H1 (cell line): Measurements from ENCODE around the gene PIP5K1B. TPM values are rescaled to one million over a fixed set of nuclear protein-coding genes. Genes with fewer than 3 reads are reported as not detected.

Experiments used
- CTCF ChIA-PET: fragments of 300-600 bp; sonication (Branson Sonifier 250); formaldehyde crosslinking; loops from one replicate; lab custom pipeline; 2021; ENCODE audit not compliant: partially characterized antibody; lab: Charles Lee
- POLR2A ChIA-PET: fragments of 300-600 bp; sonication (Branson Sonifier 250); formaldehyde crosslinking; loops from one replicate; lab custom pipeline; 2021; ENCODE audit warnings: inconsistent platforms; ENCODE audit not compliant: partially characterized antibody; lab: Charles Lee
- DNase-seq, 2 experiments: peaks; one replicate each; pipeline versions ENCODE4 v3.0.0 to v3.0.0-alpha.2; 2010 to 2022; ENCODE audit warnings: low spot score in 2 of 2, low read depth in 1 of 2, mixed read lengths in 1 of 2
- FAIRE-seq: peaks from 2 replicates; lab custom pipeline; 2011; peaks lifted over from hg19 to GRCh38; lab: Jason Lieb, UNC
- H2AFZ ChIP-seq: 2 replicates; pipeline ENCODE4 v1.8.1; 2012; ENCODE audit warnings: low read length, inconsistent platforms
- H2AK5ac ChIP-seq: 2 replicates; pipeline ENCODE4 v1.6.1; 2013; ENCODE audit warnings: low read depth, low read length
- H2BK120ac ChIP-seq: replicated peaks from 2 replicates; pipeline ENCODE3; 2013; ENCODE audit warnings: low read depth, low read length, inconsistent platforms
- H2BK12ac ChIP-seq: 2 replicates; pipeline ENCODE4 v1.6.1; 2013; ENCODE audit warnings: low read depth, low read length
- H2BK15ac ChIP-seq: 2 replicates; pipeline ENCODE4 v1.6.1; 2013; ENCODE audit warnings: low read length
- H2BK20ac ChIP-seq: 2 replicates; pipeline ENCODE4 v1.6.1; 2013; ENCODE audit warnings: low read length
- H2BK5ac ChIP-seq: 2 replicates; pipeline ENCODE4 v1.6.1; 2013; ENCODE audit warnings: low read depth, low read length
- H3K14ac ChIP-seq: 2 replicates; pipeline ENCODE4 v1.6.1; 2013; ENCODE audit warnings: inconsistent platforms; ENCODE audit not compliant: insufficient read length
- H3K18ac ChIP-seq: 2 replicates; pipeline ENCODE4 v1.6.1; 2013; ENCODE audit warnings: low read length; ENCODE audit errors: extremely low read depth
- H3K23ac ChIP-seq: 2 replicates; pipeline ENCODE4 v1.6.1; 2013; ENCODE audit warnings: inconsistent platforms; ENCODE audit not compliant: insufficient read length
- H3K23me2 ChIP-seq: 2 replicates; pipeline ENCODE4 v1.6.1; 2013; ENCODE audit warnings: low read depth, low read length
- H3K27ac ChIP-seq: 2 replicates; pipeline ENCODE4 v1.6.1; 2011; ENCODE audit warnings: low read depth, low read length, inconsistent platforms
- H3K27me3 ChIP-seq, 4 experiments: replicated peaks in 1 of 4; 1 replicate in 1 of 4; 2 replicates in 3 of 4; pipeline versions ENCODE4 v1.6.1 to v1.8.1; 2011 to 2013; ENCODE audit warnings: low read length in 3 of 4, mild to moderate bottlenecking in 3 of 4, inconsistent platforms in 2 of 4, mixed read lengths in 2 of 4, moderate library complexity in 1 of 4; ENCODE audit not compliant: control insufficient read depth in 3 of 4, insufficient read depth in 3 of 4; ENCODE audit errors: extremely low read depth in 1 of 4
- H3K36me3 ChIP-seq, 4 experiments: 2 replicates each; pipeline versions ENCODE4 v1.6.1 to v1.8.1; 2011 to 2013; ENCODE audit warnings: mild to moderate bottlenecking in 4 of 4, low read length in 3 of 4, moderate library complexity in 2 of 4, control low read depth in 1 of 4, inconsistent platforms in 1 of 4; ENCODE audit not compliant: insufficient read depth in 4 of 4, control insufficient read depth in 2 of 4
- H3K4ac ChIP-seq: replicated peaks from 2 replicates; pipeline ENCODE3; 2013; ENCODE audit warnings: low read length, low read depth, mixed read lengths, inconsistent platforms; ENCODE audit not compliant: insufficient read length
- H3K4me1 ChIP-seq, 4 experiments: replicated peaks in 1 of 4; 1 replicate in 1 of 4; 2 replicates in 3 of 4; pipeline versions ENCODE4 v1.6.1 to v1.8.1; 2011 to 2013; ENCODE audit warnings: low read length in 3 of 4, inconsistent platforms in 2 of 4, mixed read lengths in 1 of 4; ENCODE audit not compliant: insufficient read depth in 4 of 4, control insufficient read depth in 3 of 4
- H3K4me2 ChIP-seq, 2 experiments: 2 replicates each; pipeline versions ENCODE4 v1.6.1 to v1.8.1; 2011 to 2013; ENCODE audit warnings: low read depth in 2 of 2, low read length in 2 of 2, control low read depth in 1 of 2, inconsistent platforms in 1 of 2, mild to moderate bottlenecking in 1 of 2; ENCODE audit not compliant: insufficient read depth in 1 of 2
- H3K4me3 ChIP-seq, 4 experiments: fragments of 200-600, 300-600 bp in 1 of 4; sonication (generic), shearing (Covaris generic), sonication (Bioruptor Twin) in 1 of 4; 2 replicates each; pipeline versions ENCODE4 v1.5.1 to v1.8.1; 2011 to 2016; ENCODE audit warnings: low read length in 4 of 4, low read depth in 3 of 4, control low read depth in 2 of 4, inconsistent platforms in 2 of 4, mild to moderate bottlenecking in 2 of 4, mixed read lengths in 1 of 4, moderate library complexity in 1 of 4; ENCODE audit not compliant: insufficient read depth in 2 of 4; ENCODE audit errors: extremely low read depth in 1 of 4
- H3K56ac ChIP-seq: replicated peaks from 2 replicates; pipeline ENCODE3; 2013; ENCODE audit warnings: low read depth, mild to moderate bottlenecking, mixed read lengths, low read length, inconsistent platforms; ENCODE audit not compliant: insufficient read length
- H3K79me1 ChIP-seq: 2 replicates; pipeline ENCODE4 v1.6.1; 2013; ENCODE audit warnings: low read depth, low read length, control low read depth
- H3K79me2 ChIP-seq, 2 experiments: 2 replicates each; pipeline versions ENCODE4 v1.6.1 to v1.8.1; 2012 to 2013; ENCODE audit warnings: low read length in 2 of 2, mild to moderate bottlenecking in 2 of 2, inconsistent platforms in 1 of 2; ENCODE audit not compliant: insufficient read depth in 2 of 2, control insufficient read depth in 1 of 2
- H3K9ac ChIP-seq, 4 experiments: replicated peaks in 1 of 4; 1 replicate in 1 of 4; 2 replicates in 3 of 4; pipeline versions ENCODE4 v1.6.1 to v1.8.1; 2011 to 2013; ENCODE audit warnings: low read depth in 3 of 4, low read length in 3 of 4, control low read depth in 2 of 4, mild to moderate bottlenecking in 2 of 4, moderate library complexity in 2 of 4, inconsistent platforms in 1 of 4; ENCODE audit errors: extremely low read depth in 1 of 4
- H3K9me3 ChIP-seq, 2 experiments: 2 replicates each; pipeline versions ENCODE4 v1.6.1 to v1.8.1; 2012 to 2013; ENCODE audit warnings: mild to moderate bottlenecking in 2 of 2, moderate library complexity in 2 of 2, control low read depth in 1 of 2, inconsistent platforms in 1 of 2, low read depth in 1 of 2, low read length in 1 of 2, mixed read lengths in 1 of 2; ENCODE audit not compliant: insufficient read depth in 2 of 2
- H4K20me1 ChIP-seq, 2 experiments: replicated peaks in 1 of 2; 2 replicates each; pipeline versions ENCODE3 to v1.8.1; 2011 to 2013; ENCODE audit warnings: inconsistent platforms in 2 of 2, low read length in 2 of 2, mild to moderate bottlenecking in 1 of 2; ENCODE audit not compliant: insufficient read depth in 2 of 2, control insufficient read depth in 1 of 2
- H4K5ac ChIP-seq: 2 replicates; pipeline ENCODE4 v1.6.1; 2013; ENCODE audit warnings: low read length, low read depth, mixed read lengths, inconsistent platforms; ENCODE audit not compliant: insufficient read length
- H4K8ac ChIP-seq: 2 replicates; pipeline ENCODE4 v1.8.0; 2013; ENCODE audit warnings: mild to moderate bottlenecking, moderate library complexity, low read length, inconsistent platforms; ENCODE audit not compliant: insufficient read depth; ENCODE audit errors: extremely low read depth
- H4K91ac ChIP-seq: replicated peaks from 2 replicates; pipeline ENCODE3; 2013; ENCODE audit warnings: low read length, mixed read lengths, inconsistent platforms; ENCODE audit not compliant: insufficient read length
- ATF2 ChIP-seq: IDR thresholded peaks from 2 replicates; pipeline ENCODE4 v1.6.1; 2012; ENCODE audit warnings: low read length, inconsistent platforms
- CHD2 ChIP-seq: IDR thresholded peaks from 2 replicates; pipeline ENCODE4 v1.6.1; 2012; ENCODE audit warnings: low read length, improper control_type of control experiment
- KDM1A ChIP-seq: fragments of 200-600, 300-600 bp; sonication (generic); IDR thresholded peaks from 2 replicates; pipeline ENCODE4 v1.7.1; 2016; ENCODE audit warnings: mild to moderate bottlenecking, low read length, borderline replicate concordance
- MAFK ChIP-seq: IDR thresholded peaks from 2 replicates; pipeline ENCODE4 v1.6.1; 2012; ENCODE audit warnings: low read depth, mild to moderate bottlenecking, improper control_type of control experiment, low read length
- NRF1 ChIP-seq: IDR thresholded peaks from 2 replicates; pipeline ENCODE4 v1.6.1; 2011; ENCODE audit warnings: mild to moderate bottlenecking, low read depth, low read length, improper control_type of control experiment
- RNF2 ChIP-seq: fragments of 200-900, 300-1000 bp; sonication (generic); IDR thresholded peaks from 2 replicates; pipeline ENCODE4 v1.7.1; 2016; ENCODE audit warnings: borderline replicate concordance, low read depth, mild to moderate bottlenecking, antibody characterized with exemption, low read length; ENCODE audit not compliant: poor library complexity, severe bottlenecking; ENCODE audit errors: missing control alignments
- RXRA ChIP-seq: IDR thresholded peaks from 2 replicates; pipeline ENCODE4 v1.6.1; 2011; ENCODE audit warnings: low read depth, mild to moderate bottlenecking, low read length, moderate library complexity; ENCODE audit not compliant: insufficient read depth
- SUZ12 ChIP-seq: fragments of 200-600 bp; sonication (generic); IDR thresholded peaks from 2 replicates; pipeline ENCODE4 v1.6.1; 2012; ENCODE audit warnings: mild to moderate bottlenecking, inconsistent platforms, low read length, moderate library complexity, mixed read lengths
- TBP ChIP-seq: IDR thresholded peaks from 2 replicates; pipeline ENCODE4 v1.6.1; 2011; ENCODE audit warnings: low read depth, low read length, improper control_type of control experiment
- TEAD4 ChIP-seq: IDR thresholded peaks from 2 replicates; pipeline ENCODE4 v1.6.1; 2012; ENCODE audit warnings: low read depth, low read length, inconsistent platforms, mixed read lengths
- ZNF274 ChIP-seq: IDR thresholded peaks from 2 replicates; pipeline ENCODE4 v1.7.0; 2012; ENCODE audit warnings: low read length, borderline replicate concordance; ENCODE audit errors: extremely low read depth
- WGBS, 2 experiments: shearing (Covaris generic) in 1 of 2; methylation state at CpG; one replicate each; pipeline versions ENCODE4 v1.1.6 to v1.1.7; 2013 to 2015; ENCODE audit warnings: low lambda C conversion rate in 2 of 2, mixed read lengths in 2 of 2, inconsistent platforms in 1 of 2, low coverage in 1 of 2, missing lambda C conversion rate in 1 of 2; ENCODE audit not compliant: insufficient replicate concordance in 2 of 2, insufficient coverage in 1 of 2, insufficient read length in 1 of 2; ENCODE audit errors: extremely low coverage in 1 of 2, missing lambda C conversion rate in 1 of 2; 5-methylcytosine and 5-hydroxymethylcytosine counted together
- polyA plus RNA-seq, 7 experiments: library from polyadenylated mRNA; depleted of rRNA in 3 of 7; stranded (reverse) in 5 of 7; unstranded in 2 of 7; fragments of >200 nt in 5 of 7; fragments of 200-250 nt in 2 of 7; gene quantifications; 1 replicate in 5 of 7; 2 replicates in 1 of 7; 4 replicates in 1 of 7; pipeline versions ENCODE4 v1.2.1 to v1.2.3, GENCODE V29; 2011 to 2013; ENCODE audit warnings: missing spikeins in 2 of 7, mixed read lengths in 2 of 7
- total RNA-seq: library from RNA; stranded (reverse); fragmentation: NEBNext Ultra II Directional; extraction: Animal tissue kit (Norgen Biotek cat#: 25700); gene quantifications from 2 replicates; pipeline ENCODE4 v1.2.1, GENCODE V29; 2021

Gene PIP5K1B
- total and polyA plus RNA-seq, 2 of the 8 experiments (the other 6 are each of a cell fraction or from before 2014, with no cell fraction given) = 4.7 to 7.7 TPM

- POLR2A ChIA-PET = no interaction called here
- DNase-seq = no peak
- no peak for TF ChIP-seq TBP
- TF ChIP-seq RXRA = no peak
- TF ChIP-seq ZNF274 = no peak
- TF ChIP-seq NRF1 = no peak
- TF ChIP-seq CHD2 = no peak
- no peak for TF ChIP-seq MAFK
- TF ChIP-seq KDM1A = no peak
- TF ChIP-seq RNF2 = no peak
- TF ChIP-seq SUZ12 = no peak
- no peak for TF ChIP-seq TEAD4
- no peak for TF ChIP-seq ATF2
Observed at GRCh38 chr9:68714416-68715180, 9.6 kb downstream of the PIP5K1B start.

More at GRCh38 chr9:68714416-68715180, 9.6 kb downstream of the PIP5K1B start:
- no peak overlapping the region for H3K23ac ChIP-seq
- H3K4me2 ChIP-seq = no peak overlapping the region
- no peak overlapping the region for H3K4ac ChIP-seq
- H3K18ac ChIP-seq = no peak overlapping the region
- no peaks in the 10 kb centered on the region for H3K4me1 ChIP-seq
- CTCF ChIA-PET = interaction anchor here (1.0 kb wide), 1 partner anchor 13 kb away, joined by 3 read pairs; no protein-coding TSS in a partner anchor
- H4K20me1 ChIP-seq = no peaks in the 10 kb centered on the region
- no peak overlapping the region for H3K9ac ChIP-seq
- no peak overlapping the region; the same call in 1 of the 2 replicates for H4K8ac ChIP-seq
- H3K79me2 ChIP-seq = 0 out of 4 replicates have a peak, but pooled peaks cover 0 to 2% of the 10 kb centered on the region in 2 experiments
- H2BK12ac ChIP-seq = no peak overlapping the region
- no peak overlapping the region for H4K91ac ChIP-seq
- H3K36me3 ChIP-seq = no peaks in the 10 kb centered on the region
- H3K14ac ChIP-seq = no peak overlapping the region
- H3K56ac ChIP-seq = no peak overlapping the region
- H3K4me3 ChIP-seq = no peak overlapping the region
- H2BK120ac ChIP-seq = no peak overlapping the region
- H3K27ac ChIP-seq = no peak overlapping the region
- no peak overlapping the region for H2BK20ac ChIP-seq
- no peaks in the 10 kb centered on the region for H3K23me2 ChIP-seq
- no peak for FAIRE-seq
- H2AFZ ChIP-seq = no peak overlapping the region
- H2BK5ac ChIP-seq = no peak overlapping the region
- H2BK15ac ChIP-seq = no peak overlapping the region
- H4K5ac ChIP-seq = no peak overlapping the region
- H3K27me3 ChIP-seq = no peaks in the 10 kb centered on the region
- no peak overlapping the region for H2AK5ac ChIP-seq
- no peaks in the 10 kb centered on the region for H3K79me1 ChIP-seq
- no peaks in the 10 kb centered on the region for H3K9me3 ChIP-seq
- WGBS, 2 experiments = 93% methylated on average over 4 of the region's 4 CpGs; no CpG with 5 or more reads in 1 of the 2 experiments
